Ecto neural progenitor cell (in vitro differentiated cells): ENCODE data around the gene GPAT3.
"Not testable (repeated sequence)": the region's sequence is repeated elsewhere in the genome, so short reads cannot be mapped to it uniquely, and the experiment has no call there.

Experiments
- DNase-seq: peaks from one replicate; pipeline ENCODE4 v3.0.0-alpha.2; 2018; ENCODE audit warnings: low spot score

The GPAT3 gene

DNA sequence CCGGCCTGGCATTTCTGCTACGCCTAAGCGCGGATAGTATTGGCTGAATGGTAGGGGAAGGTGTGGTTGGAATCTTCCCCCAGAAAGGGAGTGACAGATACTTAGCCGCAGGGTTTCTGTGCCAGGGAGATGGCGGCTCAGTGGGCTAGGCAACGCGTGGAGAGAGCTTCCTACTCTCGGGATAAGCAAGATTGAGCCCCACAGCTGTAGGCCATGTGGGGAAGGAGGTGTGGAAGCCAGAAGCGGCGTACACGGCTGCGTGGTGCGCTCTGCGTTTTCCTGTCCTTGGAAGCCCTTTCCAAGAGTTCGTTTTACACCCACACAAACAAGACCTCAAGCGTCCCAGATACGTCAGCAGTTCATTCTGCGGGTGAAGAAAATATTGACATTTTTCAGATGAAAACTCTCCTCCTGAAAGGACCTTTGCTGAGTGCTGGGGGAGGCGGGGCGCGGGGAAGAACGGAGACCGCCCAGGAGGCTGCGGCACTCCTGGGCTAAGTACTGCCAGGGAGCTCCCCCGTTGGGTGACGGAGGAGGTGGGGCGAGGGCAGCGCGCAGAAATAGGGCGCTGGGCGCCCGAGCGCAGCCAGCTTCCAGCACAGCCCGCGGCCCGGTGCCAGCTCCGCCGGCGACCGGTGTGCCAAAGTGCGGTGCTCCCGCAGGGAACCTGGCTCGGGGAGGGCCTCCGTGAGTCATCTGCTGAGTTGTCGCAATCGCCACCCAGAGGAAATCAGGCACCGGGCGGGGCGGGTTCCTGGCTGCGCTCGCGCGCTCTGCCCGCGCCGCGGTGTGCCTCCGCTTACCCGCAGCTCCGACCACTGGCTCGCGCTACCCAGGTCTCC, at the start of gene GPAT3:
GPAT3 (plus strand) TSS at position 589 of the 842 bp plus-strand sequence. CDS start 515 bp downstream, outside the sequence.
- DNase-seq: peak; percentile 56

DNA sequence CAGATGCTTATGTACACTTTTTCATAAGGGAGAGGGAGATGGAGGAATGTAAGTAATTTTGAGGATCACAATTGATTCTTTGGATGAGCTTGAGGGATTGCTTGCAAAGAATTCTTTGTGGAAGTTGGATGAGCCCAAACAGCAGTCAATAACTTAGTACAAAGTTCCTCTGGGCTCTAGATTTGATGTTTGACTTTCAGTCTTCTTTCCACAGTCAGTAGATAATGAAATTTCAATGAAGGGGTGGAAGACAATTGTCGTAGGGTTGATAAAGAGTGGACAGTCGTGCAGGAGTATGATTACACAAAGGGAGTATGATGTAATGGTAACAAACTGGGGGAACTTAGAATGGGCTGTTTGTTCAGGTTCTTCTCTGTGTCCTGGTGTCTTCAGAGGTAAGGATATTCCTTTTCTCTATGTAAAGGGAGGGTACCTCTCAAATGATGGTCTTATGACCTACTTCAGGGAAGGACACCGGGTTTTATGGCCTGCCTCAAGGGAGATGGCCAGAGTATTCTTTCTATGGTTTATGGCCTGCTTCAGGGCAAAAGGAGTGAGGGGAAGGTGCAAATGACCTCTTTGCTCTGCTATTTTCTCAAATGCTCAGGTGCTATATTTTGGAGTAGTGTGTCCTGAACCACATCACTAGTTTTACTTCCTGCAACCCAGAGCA, 49.3 kb upstream of the GPAT3 start:
- DNase-seq: no peak

DNA sequence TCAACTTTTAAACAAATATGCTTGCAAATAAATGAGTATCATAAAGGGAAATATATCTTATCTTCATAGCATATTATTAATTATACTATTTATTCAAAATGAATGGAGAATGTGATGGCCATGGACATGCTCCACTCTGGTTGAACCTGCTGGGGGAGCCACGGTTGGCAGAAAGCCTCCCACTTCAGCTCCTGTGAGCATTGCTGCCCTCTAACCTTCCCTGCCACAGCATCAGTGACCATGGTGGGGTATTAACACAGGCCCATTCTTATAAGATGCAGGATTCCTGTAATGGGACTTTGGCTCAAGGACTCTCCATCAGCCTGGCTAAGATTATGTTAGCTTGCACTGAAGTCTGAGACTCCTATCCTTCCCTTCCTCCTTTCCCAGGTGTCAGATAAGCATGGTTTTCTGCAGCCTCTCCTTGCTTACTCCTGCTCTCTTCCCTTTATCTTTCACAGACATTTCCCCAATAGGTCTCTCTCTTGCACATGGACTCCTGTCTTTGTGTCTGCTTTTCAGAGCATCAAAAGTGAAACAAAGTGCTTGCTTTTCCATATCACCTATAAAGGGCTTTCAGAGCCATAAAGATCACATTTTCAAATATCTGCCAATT, 46.1 kb upstream of the GPAT3 start:
- DNase-seq: peak; percentile 29

DNA sequence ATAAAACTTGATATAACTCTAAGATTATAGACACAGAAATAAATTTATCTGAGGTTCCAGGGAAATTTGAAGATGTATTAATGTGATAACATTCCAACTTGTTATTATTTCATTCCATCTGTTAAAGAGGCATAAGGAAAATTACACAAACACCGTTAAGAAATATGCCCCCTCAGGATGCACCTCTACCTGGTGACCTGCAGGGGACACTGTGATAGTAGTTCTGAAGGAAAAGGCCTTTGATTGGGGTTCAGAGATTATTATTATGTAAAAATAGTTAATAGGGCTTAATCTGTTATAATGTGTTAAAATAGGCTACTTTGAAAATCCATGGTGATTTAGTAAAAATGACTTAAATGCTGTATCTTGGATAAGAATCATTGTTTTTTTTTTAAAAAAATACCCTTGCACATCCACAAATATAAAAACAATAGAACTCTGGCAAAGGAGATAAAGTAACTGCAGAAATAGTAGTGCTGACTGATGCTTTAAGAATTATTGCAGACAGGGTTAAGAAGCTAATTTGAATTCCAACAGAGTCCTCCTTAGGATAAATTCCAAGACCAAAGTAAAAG, 44.9 kb upstream of the GPAT3 start:
- peak; percentile 4 for DNase-seq

DNA sequence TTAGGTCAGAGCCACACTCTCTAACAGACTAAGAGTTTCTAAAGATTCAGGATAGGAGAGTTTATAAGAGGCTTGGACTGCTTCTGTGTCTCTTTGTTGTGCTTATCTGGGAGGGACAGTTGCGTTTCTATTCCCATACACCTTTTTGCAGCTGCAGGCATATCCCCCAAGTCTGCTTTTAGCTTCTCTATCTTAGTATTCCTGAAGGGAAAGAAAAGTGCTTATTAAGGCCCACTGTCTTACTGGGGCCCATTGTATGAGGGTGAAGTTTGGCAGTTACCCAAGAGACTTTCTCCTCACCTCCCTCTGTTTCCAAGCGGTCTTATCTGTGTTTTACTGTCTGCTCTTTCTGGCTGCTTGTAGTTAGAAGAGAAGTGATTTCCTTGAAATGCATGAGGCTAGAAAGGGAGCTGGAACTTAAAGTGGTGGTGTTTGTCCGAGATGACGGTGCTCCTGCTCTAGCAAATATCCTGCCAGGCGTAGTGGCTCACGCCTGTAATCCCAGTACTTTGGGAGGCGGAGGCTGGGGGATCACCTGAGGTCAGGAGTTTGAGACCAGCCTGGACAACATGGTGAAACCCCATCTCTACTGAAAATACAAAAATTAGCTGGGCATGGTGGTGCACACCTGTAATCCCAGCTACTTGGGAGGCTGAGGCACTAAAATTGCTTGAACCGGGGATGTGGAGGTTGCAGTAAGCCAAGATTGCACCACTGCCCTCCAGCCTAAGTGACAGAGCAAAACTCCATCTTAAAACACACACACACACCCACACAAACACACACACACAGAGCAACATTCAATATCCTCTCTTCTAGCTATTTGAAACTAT, 39.6 kb upstream of the GPAT3 start:
- not testable (repeated sequence) for DNase-seq

DNA sequence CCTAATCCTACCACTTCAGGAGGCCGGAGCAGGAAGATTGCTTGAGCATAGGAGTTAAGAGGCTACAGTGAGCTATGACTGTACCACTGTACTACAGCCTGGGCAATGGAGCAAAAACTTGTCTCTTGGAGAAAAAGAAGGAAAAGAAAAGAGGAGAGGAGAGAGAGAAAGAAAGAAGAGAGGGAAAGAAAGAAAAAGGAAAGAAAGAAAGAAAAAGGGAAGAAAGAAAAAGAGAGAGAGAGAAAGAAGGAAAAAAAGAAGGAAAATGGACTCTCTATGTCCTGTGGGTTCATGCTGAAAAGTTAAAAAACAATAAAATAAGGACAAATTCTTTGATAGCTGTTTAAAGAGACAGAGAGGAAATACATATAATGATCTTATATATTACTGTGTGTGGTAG, 37.7 kb upstream of the GPAT3 start:
- no peak for DNase-seq

DNA sequence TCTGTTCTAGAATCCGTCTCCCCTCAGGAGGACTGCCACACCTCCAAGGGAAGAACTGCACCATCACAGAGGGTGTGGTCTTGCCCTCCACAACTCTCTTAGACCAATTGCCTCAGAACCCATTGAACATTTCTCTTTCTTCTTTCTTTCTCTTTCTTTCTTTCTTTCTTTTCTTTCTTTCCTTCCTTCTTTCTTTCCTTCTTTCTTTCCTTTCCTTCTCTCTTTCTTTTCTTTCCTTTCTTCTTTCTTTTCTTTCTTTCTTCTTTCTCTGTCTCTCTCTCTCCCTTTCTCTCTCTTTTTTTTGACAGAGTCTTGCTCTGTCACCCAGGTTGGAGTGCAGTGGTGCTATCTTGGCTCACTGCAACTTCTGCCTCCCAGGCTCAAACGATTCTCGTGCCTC, 34.2 kb upstream of the GPAT3 start:
- DNase-seq: not testable (repeated sequence)

DNA sequence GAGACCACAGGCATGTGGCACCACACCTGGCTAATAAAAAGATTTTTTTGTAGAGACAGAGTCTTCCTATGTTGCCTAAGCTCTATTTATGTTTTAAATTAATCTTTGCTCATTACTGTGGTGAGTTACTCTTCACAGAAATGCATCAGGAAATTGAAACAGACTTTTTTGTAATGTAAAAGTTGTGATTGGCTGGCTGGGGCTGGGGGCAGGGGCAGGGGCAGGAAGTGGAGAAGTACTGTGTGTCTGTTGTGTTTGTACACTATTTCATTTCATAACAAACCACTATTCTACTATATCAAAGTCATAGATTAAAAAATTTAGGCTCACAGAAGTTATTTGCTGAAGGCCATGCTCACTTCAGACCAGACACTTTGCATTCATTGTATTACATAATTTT, 31.9 kb upstream of the GPAT3 start:
- no peak for DNase-seq

DNA sequence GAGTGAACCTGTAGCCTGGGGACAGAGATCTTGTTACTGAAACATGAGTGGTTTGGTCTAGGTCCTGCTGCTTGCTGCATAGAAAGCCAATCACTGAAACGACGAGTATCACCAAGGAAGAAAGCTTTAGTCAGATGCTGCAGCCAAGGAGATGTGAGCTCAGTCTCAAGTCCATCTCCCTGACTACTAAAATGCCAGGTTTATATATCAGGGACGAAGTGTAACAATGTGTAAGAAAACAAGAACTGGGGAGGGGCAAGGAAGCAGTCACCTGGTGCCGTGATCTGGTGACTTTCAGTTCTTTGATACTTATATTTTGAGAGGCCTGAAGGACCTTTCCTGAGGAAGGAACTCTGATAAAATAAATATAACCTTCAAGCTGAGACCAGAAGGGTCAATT, 31.4 kb upstream of the GPAT3 start:
- no peak for DNase-seq

DNA sequence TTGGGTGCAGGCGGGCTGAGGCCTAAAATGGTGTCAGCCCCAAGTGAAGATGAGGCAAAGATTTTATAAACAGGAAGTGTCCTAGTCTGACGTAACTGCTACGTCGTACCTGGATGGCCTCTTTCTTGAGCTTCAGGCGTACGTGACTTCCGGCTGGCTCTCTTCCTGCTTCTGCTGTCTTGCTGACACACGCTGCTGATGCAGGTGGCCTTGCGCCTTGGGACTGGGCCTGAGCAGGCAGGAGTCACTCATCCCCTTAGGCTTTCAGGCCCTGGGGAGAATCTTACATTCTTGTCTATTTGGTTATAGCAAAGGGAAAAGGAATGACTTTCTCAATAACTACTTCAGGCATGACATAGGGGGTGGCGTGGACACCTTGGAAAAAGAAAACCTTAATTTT, 30.9 kb upstream of the GPAT3 start:
- no peak for DNase-seq

DNA sequence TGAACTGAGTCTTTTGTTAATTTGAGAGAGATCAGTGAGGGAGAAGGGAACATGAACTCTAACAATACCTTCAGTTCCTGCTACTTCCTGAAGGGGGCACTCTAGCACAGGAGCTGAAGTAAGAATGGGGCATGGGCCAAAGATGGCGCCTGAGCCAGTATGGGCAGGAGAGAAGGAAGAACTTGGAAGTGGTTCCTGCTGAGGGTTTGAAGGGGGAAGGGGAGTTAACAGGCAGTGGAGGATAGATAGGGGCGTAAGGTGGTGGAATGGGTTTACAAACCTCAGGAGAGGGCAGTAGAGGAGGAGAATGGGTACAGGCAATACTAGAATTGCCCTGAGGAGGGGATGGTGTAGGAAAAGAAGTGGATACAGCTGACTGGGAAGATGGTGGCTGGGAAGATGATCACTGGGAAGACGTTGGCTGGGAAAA, 26.7 kb upstream of the GPAT3 start:
- peak; percentile 50 for DNase-seq

DNA sequence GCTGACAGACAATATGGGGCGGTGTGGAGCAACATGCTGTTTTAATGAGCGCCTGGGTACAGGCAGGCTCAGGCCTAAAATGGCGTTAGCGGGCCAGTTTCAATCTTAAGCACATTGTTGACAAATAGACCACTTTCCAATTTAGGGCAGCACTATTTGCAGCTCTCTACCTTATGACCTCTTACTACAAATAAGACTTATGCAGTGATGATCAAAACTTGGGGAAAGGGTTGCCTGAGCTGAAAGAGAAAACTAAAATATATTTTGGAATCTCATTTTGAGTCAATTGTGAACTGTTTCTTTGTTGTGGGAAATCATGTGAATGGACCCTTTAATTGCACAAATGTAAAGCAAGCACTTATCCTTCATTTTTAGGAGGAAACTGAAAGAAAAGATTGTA, 25.5 kb upstream of the GPAT3 start:
- no peak for DNase-seq

DNA sequence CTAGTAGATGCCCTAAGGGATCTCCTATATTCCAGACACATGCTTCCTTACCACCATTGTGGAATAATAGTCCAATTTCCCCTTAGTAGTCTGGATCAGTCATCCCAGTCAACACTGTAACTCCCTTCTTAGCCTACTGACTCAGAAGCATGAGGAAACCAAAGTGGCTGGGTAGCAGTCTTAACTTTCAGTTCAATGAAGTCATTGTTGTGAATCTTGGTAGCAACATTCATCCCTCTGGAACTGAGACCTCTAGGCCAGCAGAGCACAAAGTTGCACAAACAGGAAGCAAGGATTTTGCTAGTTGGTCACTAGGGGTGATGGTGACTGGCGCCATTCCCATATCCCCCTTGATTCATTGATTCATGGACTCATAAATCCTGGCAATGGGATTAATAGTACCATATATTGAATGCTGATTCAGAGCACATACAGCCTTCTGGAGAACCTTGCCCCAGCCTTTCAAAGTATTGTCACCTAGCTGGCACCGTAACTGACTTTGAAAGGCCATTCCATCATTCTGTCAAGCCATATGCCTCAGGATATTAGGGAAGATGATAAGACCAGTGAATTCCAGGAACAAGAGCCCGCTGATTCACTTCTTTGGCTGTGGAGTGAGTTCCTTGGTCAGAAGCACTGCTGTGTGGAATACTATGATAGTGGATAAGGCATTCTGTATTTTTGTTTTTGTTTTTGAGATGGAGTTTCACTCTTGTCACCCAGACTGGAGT, 19.7 kb upstream of the GPAT3 start:
- DNase-seq: no peak

DNA sequence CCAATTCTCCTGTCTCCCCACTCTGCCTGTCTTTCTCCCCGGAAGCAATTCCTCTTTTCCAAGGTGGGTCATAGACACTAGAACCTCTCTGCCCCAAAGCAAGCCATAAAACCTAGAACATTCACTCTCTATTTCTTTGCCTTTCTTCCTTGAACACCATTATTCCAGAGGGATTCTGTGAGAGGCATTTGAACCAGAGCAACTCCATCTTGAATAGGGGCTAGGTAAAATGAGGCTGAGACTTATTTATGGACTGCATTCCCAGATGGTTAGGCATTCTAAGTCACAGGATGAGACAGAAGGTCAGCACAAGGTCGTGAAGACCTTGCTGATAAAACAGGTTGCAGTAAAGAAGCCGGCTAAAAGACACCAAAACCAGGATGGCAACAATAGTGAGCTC, 13.7 kb upstream of the GPAT3 start:
- DNase-seq: no peak

DNA sequence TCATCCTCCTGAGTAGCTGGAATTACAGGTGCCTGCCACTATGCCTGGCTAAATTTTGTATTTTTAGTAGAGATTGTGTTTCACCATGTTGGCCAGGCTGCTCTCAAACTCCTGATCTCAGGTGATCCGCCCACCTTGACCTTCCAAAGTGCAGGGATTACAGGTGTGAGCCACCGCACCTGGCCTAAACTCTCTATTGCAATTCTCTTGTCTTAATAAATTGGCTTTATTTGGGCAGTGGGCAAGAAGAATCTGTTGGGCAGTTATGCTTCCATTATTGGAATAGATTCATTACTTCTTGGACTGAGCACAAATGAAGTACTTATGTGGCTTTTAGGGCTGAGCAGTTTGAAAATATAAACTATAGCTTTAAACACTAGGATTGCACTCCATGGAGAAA, 8.2 kb upstream of the GPAT3 start:
- DNase-seq: no peak

DNA sequence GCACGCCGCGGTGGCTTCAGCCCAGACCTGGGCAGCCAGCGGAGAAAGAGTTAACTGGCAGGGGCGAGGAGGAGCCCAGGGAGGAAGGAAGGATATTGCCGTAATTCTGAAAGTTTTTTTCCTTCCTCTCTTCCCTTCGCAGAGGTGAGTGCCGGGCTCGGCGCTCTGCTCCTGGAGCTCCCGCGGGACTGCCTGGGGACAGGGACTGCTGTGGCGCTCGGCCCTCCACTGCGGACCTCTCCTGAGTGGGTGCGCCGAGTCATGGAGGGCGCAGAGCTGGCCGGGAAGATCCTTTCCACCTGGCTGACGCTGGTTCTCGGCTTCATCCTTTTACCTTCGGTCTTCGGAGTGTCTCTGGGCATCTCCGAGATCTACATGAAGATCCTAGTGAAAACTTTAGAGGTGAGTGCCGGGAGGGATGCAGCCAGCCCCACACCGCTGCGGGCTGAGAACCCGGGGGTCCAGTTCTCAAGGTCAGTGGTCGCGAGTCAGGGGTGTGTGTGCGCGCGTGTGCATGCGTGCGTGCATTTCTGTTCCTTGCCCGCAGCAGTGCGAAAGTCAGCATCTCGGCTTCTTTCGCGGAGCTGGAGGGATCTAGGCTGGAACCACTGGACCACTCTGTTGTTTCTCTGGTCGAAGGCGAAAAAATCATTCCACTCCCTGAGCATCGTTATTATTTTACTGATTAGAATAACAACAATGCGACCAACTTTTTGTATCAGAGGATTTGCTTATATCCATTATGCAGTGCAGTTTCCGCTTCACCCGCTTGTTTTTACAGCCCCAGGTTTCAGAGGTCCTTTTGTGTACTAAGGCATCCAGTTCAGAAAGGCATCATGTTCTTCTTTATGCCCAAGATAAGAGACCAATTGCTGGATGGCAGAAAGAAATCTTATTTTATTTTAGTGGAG, 709 bp downstream of the GPAT3 start:
- peak; percentile 66 for DNase-seq

DNA sequence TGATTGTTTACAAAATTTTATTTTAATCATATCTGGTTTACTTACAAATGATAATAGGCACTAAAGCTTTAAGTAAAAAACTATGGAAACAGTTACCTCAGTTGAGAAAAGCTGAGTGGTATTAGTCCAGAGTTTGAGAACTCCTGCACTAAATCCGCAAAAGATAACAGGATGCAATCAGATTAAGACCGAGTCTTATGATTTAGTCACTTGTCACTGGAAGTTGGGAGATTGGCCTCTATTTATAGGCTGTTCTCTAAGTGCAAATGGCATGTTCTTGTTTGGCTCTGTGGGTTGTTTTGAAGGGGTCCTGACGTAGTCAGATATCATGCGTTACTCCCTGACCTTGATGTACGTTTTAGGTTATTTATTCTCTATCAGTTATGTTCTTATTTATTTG, 6.3 kb downstream of the GPAT3 start:
- no peak for DNase-seq

DNA sequence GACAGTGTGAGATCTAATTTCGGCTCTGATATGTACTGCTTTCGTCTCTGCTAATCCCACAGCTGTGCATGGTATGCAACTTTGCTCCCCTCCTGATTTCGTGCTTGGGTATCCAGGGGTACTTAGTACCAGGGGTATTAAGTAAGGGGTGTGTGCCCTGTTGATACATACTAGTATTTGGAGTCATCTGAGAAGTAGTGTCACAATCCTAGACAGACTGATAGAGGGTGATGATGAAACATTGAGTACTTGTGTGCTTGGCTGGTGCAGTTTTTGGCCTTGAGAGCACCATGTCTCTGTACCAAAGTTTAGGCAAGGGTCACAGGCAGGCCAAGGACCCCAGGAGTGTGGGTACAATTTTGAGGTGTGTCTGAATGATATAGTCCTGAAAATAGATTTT, 10.9 kb downstream of the GPAT3 start:
- no peak for DNase-seq

DNA sequence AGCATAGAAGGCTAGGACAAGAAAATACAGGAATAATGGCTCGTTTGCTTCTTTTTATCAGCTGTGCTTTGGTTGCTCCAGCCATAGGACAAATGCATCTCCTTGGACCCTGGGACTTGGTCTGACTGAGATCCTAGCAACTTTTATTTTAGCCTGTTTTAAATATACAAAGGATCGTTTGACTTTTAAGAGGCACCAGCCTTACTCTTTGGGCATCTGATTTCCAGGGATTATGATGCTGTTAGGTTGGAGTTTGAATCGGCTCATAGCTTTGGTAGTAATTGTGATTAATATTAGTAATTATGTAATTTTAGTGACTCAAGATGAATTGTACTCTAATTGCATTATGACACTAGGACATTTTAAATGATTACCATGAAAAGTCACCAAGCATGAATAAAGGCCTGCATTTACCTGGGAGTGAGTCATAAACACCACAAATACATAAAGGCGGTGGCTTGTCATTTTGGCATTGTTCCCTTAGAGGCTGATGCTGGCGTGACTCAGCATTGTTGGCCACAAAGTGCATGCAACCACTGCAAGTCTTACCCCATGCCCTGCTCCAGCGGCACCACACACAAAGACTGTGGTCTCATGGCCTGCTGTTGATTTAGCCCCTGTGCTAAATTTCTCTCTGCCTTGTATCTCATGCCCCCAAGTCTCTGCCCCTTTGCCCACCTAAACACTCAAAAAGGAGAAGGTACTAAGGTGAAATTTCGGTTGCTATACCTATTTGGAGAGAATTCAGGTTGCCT, 12.4 kb downstream of the GPAT3 start:
- DNase-seq: no peak
